ENCODE data around the gene MEX3A.
"Not testable (repeated sequence)": the region's sequence is repeated elsewhere in the genome, so short reads cannot be mapped to it uniquely, and the experiment has no call there.

DNA sequence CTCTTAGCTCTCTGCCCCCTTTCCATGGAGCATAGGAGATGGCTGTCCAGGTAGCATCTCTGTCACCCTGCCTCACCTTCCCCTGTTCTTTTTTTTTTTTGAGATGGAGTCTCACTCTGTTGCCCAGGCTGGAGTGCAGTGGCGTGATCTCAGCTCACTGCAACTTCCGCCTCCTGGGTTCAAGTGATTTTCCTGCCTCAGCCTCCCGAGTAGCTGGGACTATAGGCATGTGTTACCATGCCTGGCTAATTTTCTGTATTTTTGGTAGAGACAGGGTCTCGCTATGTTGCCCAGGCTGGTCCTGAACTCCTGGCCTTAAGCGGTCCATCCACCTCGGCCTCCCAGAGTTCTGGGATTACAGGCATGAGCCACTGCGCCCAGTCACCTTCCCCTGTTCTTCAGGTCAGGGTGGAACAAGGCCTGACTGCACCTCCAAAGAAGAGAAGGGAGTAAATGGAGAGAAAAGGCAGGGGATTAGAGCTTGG lies 10.9 kb downstream of the MEX3A start:
- TF ChIP-seq, protein P1, sequence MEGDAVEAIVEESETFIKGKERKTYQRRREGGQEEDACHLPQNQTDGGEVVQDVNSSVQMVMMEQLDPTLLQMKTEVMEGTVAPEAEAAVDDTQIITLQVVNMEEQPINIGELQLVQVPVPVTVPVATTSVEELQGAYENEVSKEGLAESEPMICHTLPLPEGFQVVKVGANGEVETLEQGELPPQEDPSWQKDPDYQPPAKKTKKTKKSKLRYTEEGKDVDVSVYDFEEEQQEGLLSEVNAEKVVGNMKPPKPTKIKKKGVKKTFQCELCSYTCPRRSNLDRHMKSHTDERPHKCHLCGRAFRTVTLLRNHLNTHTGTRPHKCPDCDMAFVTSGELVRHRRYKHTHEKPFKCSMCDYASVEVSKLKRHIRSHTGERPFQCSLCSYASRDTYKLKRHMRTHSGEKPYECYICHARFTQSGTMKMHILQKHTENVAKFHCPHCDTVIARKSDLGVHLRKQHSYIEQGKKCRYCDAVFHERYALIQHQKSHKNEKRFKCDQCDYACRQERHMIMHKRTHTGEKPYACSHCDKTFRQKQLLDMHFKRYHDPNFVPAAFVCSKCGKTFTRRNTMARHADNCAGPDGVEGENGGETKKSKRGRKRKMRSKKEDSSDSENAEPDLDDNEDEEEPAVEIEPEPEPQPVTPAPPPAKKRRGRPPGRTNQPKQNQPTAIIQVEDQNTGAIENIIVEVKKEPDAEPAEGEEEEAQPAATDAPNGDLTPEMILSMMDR (IDR thresholded peaks at IDR 0.05; ENCODE audit: extremely low read depth in 1 of 2, insufficient read depth in 1 of 2, low read depth in 1 of 2, low read length in 2 of 2): not testable (repeated sequence)
- TF ChIP-seq GATA2 (IDR thresholded peaks at IDR 0.05; ENCODE audit: insufficient read depth, insufficient read length, low read depth, low read length): not testable (repeated sequence)

Data from endothelial cell of umbilical vein (primary cell).